Hepatocyte (in vitro differentiated cells): Measurements from ENCODE around the gene TGFBR3L.

ENCODE experiments used
- EZH2 ChIP-seq: fragments of 200-600 bp; sonication (generic); IDR thresholded peaks from 2 replicates; pipeline ENCODE4 v1.6.1; 2016; ENCODE audit warnings: antibody characterized with exemption, mild to moderate bottlenecking, borderline replicate concordance
- TF ChIP-seq, protein P1 (sequence below): fragments of 200-600 bp; sonication (generic); IDR thresholded peaks from 2 replicates; pipeline ENCODE4 v1.5.1; 2016; ENCODE audit warnings: antibody characterized with exemption, mild to moderate bottlenecking; ENCODE audit not compliant: poor library complexity

DNA sequence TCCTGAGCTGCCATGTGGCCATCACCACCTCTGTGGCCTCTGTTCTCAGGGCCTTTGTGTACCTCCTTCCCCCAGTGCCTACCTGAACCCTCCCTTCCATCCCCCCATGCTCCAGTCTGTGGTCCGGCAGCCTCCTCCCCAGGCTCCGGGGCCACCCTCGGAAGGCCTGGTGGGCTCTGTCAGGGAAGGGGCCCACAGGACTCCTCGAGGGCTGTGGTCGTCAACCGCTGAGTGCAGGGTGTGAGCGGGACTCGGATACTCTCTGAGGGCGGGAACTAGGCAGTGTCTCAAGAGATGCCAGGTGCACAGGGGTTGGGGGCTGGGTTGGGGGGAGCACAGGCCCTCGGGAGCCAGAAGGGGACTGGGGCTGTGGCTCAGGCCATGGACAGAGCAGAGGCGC is 7.1 kb upstream of the TGFBR3L start:
- TF ChIP-seq, protein P1, sequence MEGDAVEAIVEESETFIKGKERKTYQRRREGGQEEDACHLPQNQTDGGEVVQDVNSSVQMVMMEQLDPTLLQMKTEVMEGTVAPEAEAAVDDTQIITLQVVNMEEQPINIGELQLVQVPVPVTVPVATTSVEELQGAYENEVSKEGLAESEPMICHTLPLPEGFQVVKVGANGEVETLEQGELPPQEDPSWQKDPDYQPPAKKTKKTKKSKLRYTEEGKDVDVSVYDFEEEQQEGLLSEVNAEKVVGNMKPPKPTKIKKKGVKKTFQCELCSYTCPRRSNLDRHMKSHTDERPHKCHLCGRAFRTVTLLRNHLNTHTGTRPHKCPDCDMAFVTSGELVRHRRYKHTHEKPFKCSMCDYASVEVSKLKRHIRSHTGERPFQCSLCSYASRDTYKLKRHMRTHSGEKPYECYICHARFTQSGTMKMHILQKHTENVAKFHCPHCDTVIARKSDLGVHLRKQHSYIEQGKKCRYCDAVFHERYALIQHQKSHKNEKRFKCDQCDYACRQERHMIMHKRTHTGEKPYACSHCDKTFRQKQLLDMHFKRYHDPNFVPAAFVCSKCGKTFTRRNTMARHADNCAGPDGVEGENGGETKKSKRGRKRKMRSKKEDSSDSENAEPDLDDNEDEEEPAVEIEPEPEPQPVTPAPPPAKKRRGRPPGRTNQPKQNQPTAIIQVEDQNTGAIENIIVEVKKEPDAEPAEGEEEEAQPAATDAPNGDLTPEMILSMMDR: no peak
- TF ChIP-seq EZH2: no peak
